B cell (primary cell): ENCODE measurements around the gene PTPN22. TPM values are rescaled to one million over a fixed set of nuclear protein-coding genes. Genes with fewer than 3 reads are reported as not detected.
A peak's percentile ranks its signal among the peaks of the same experiment; 100 is the strongest.
"Not testable (repeated sequence)": the region's sequence is repeated elsewhere in the genome, so short reads cannot be mapped to it uniquely, and the experiment has no call there.

ENCODE experiments used
- ATAC-seq: fragments of 200-7000 bp; cut with Tn5 transposase; one replicate; pipeline ENCODE4 v1.10.0; 2021; ENCODE audit warnings: low read depth, mild to moderate bottlenecking, moderate number of reproducible peaks, moderate library complexity
- CTCF ChIA-PET: fragments of 350-600 bp; sonication (Branson Sonifier 250); formaldehyde crosslinking; loops from one replicate; lab custom pipeline; 2021; ENCODE audit warnings: antibody characterized with exemption, inconsistent platforms; lab: Charles Lee
- POLR2A ChIA-PET: fragments of 350-600 bp; sonication (Branson Sonifier 250); formaldehyde crosslinking; loops from one replicate; lab custom pipeline; 2021; ENCODE audit warnings: antibody characterized with exemption; lab: Charles Lee
- DNase-seq: peaks from one replicate; pipeline ENCODE4 v3.0.0; 2013
- H2AFZ ChIP-seq: 2 replicates; pipeline ENCODE4 v1.6.1; 2012; ENCODE audit warnings: mild to moderate bottlenecking, low read depth, low read length; ENCODE audit not compliant: insufficient read depth, poor library complexity, severe bottlenecking
- H3K27ac ChIP-seq, 2 donors: 1 replicate in 1 of 2; 2 replicates in 1 of 2; pipeline ENCODE4 v1.5.1; 2012 to 2013; ENCODE audit warnings: low read length in 2 of 2, mild to moderate bottlenecking in 2 of 2, moderate library complexity in 1 of 2
- H3K27me3 ChIP-seq, 4 experiments: fragments of 200-600 bp in 1 of 4; sonication (generic) in 1 of 4; replicated peaks in 1 of 4; 1 replicate in 2 of 4; 2 replicates in 2 of 4; pipeline versions ENCODE4 v1.6.1 to v1.7.0; 2013 to 2016; ENCODE audit warnings: low read length in 3 of 4, mild to moderate bottlenecking in 2 of 4, mixed read lengths in 1 of 4, moderate library complexity in 1 of 4; ENCODE audit not compliant: insufficient read depth in 4 of 4, control insufficient read depth in 3 of 4; ENCODE audit errors: control extremely low read depth in 1 of 4
- H3K36me3 ChIP-seq, 2 experiments: replicated peaks in 1 of 2; 1 replicate in 1 of 2; 2 replicates in 1 of 2; pipeline versions ENCODE4 v1.6.1 to v1.7.1; 2013; ENCODE audit warnings: low read length in 1 of 2; ENCODE audit not compliant: insufficient read depth in 2 of 2, control insufficient read depth in 1 of 2; ENCODE audit errors: control extremely low read depth in 1 of 2, extremely low read depth in 1 of 2
- H3K4me1 ChIP-seq, 2 donors: fragments of 200-600 bp in 1 of 2; sonication (generic) in 1 of 2; 1 replicate in 1 of 2; 2 replicates in 1 of 2; pipeline versions ENCODE4 v1.5.1 to v1.6.1; 2013 to 2017; ENCODE audit warnings: low read length in 2 of 2; ENCODE audit not compliant: control insufficient read depth in 2 of 2, insufficient read depth in 2 of 2
- H3K4me2 ChIP-seq: replicated peaks from 2 replicates; pipeline ENCODE3; 2012; ENCODE audit warnings: mild to moderate bottlenecking, low read depth, low read length; ENCODE audit not compliant: poor library complexity, severe bottlenecking
- H3K4me3 ChIP-seq, 5 experiments: fragments of 200-600 bp in 1 of 5; sonication (generic) in 1 of 5; 1 replicate in 3 of 5; 2 replicates in 2 of 5; pipeline versions ENCODE4 v1.5.1 to v1.7.0; 2011 to 2016; ENCODE audit warnings: low read length in 4 of 5, mild to moderate bottlenecking in 4 of 5, low read depth in 2 of 5, control low read depth in 1 of 5, moderate library complexity in 1 of 5; ENCODE audit not compliant: insufficient read depth in 1 of 5; ENCODE audit errors: control extremely low read depth in 1 of 5, extremely low read depth in 1 of 5
- H3K79me2 ChIP-seq: fragments of 200-600 bp; sonication (generic); one replicate; pipeline ENCODE4 v1.6.0; 2016; ENCODE audit warnings: low read length; ENCODE audit not compliant: control insufficient read depth, insufficient read depth
- H3K9ac ChIP-seq: fragments of 200-600 bp; sonication (generic); 2 replicates; pipeline ENCODE4 v1.6.1; 2017; ENCODE audit warnings: mild to moderate bottlenecking, low read length, moderate library complexity
- H3K9me3 ChIP-seq, 3 donors: one replicate each; pipeline versions ENCODE4 v1.6.1 to v1.7.1; 2013; ENCODE audit warnings: low read length in 2 of 3; ENCODE audit not compliant: control insufficient read depth in 2 of 3, insufficient read depth in 1 of 3; ENCODE audit errors: control extremely low read depth in 1 of 3
- H4K20me1 ChIP-seq: 2 replicates; pipeline ENCODE4 v1.6.0; 2012; ENCODE audit warnings: mild to moderate bottlenecking, low read length; ENCODE audit not compliant: insufficient read depth, control insufficient read depth, poor library complexity, severe bottlenecking
- H3K27ac Mint-ChIP-seq: one replicate; pipeline ENCODE4 v1.8.0; 2021; ENCODE audit warnings: mixed read lengths
- H3K27me3 Mint-ChIP-seq: one replicate; pipeline ENCODE4 v1.8.0; 2021; ENCODE audit warnings: mixed read lengths
- H3K4me1 Mint-ChIP-seq: one replicate; pipeline ENCODE4 v1.8.0; 2021; ENCODE audit warnings: mixed read lengths
- H3K4me3 Mint-ChIP-seq: one replicate; pipeline ENCODE4 v1.8.0; 2021; ENCODE audit warnings: mixed read lengths
- H3K9me3 Mint-ChIP-seq: one replicate; pipeline ENCODE4 v1.8.0; 2022; ENCODE audit warnings: mixed read lengths; ENCODE audit not compliant: insufficient read depth
- CTCF ChIP-seq: fragments of 200-600 bp; IDR thresholded peaks from one replicate; pipeline ENCODE4 v1.8.0; 2022; ENCODE audit warnings: antibody characterized with exemption, mild to moderate bottlenecking
- EZH2 ChIP-seq: IDR thresholded peaks from 2 replicates; pipeline ENCODE4 v1.6.1; 2012; ENCODE audit warnings: borderline replicate concordance, low read depth, mild to moderate bottlenecking, moderate library complexity, low read length; ENCODE audit not compliant: insufficient read depth, poor library complexity, severe bottlenecking
- WGBS: methylation state at CpG from one replicate; pipeline ENCODE4 v1.1.5; 2013; ENCODE audit warnings: missing lambda C conversion rate; ENCODE audit not compliant: insufficient coverage; 5-methylcytosine and 5-hydroxymethylcytosine counted together
- intact Hi-C: fragments of 100-400 bp; cut with micrococcal nuclease; formaldehyde crosslinking; loops from one replicate; pipeline ENCODE4 v1.10.0; 2022
- polyA plus RNA-seq: library from polyadenylated mRNA; depleted of rRNA; stranded (reverse); fragments of >200 nt; gene quantifications from 2 replicates; pipeline ENCODE4 v1.2.3, GENCODE V29; 2012
- total RNA-seq, 2 donors: library from RNA; stranded (reverse); fragments of 120-200 nt in 1 of 2; gene quantifications; 1 replicate in 1 of 2; 2 replicates in 1 of 2; pipeline versions ENCODE4 v1.2.3 to v1.2.4, GENCODE V29; 2013 to 2022

The PTPN22 gene
- total and polyA plus RNA-seq, 2 donors (not counting 1 experiment from before 2014, with no cell fraction given): 14.3 to 37.4 TPM

- ChIA-PET CTCF (interaction anchor here (0.5 to 4.2 kb wide), 6 partner anchors 11 to 48 kb away, joined by 3 to 36 read pairs (median 4); partner anchors contain the start of genes AP4B1 and DCLRE1B), POLR2A (interaction anchor here (0.7 kb wide), 1 partner anchor 34 kb away, joined by 6 read pairs; no protein-coding TSS in a partner anchor)
- peak overlapping the region in 1 of 2 donors; percentile 74 for H3K27ac ChIP-seq
- TF ChIP-seq EZH2 (no peak), CTCF (no peak)
- H3K27ac Mint-ChIP-seq: no peak overlapping the region
- H3K4me2 ChIP-seq: no peak overlapping the region
- H3K79me2 ChIP-seq: peaks cover 8% of the 10 kb centered on the region
- intact Hi-C loops: no loop called here
- H3K9me3 ChIP-seq: no peaks in the 10 kb centered on the region
- ATAC-seq (no peak), DNase-seq (no peak)
- peaks cover 35 to 38% of the 10 kb centered on the region in 2 donors for H3K4me1 ChIP-seq
- H3K36me3 ChIP-seq: peaks cover 10 to 33% of the 10 kb centered on the region in 2 experiments
- no peak overlapping the region for H3K4me3 ChIP-seq
- H2AFZ ChIP-seq: no peak overlapping the region
- no peaks in the 10 kb centered on the region for H3K27me3 Mint-ChIP-seq
- no CpG with 5 or more reads among the region's 4 CpGs for WGBS
- no peak overlapping the region for H3K9ac ChIP-seq
- no peak overlapping the region for H3K4me3 Mint-ChIP-seq
- H4K20me1 ChIP-seq: no peaks in the 10 kb centered on the region
- no peaks in the 10 kb centered on the region for H3K27me3 ChIP-seq
- no peaks in the 10 kb centered on the region for H3K9me3 Mint-ChIP-seq
- peaks cover 38% of the 10 kb centered on the region for H3K4me1 Mint-ChIP-seq
These were observed 15.7 kb downstream of the PTPN22 start for GRCh38 chr1:113855630-113856400.

GRCh38 chr1:113854234-113854633 is 17.3 kb downstream of the PTPN22 start:
- Histone ChIP-seq H3K4me3 (no peak overlapping the region), H3K4me2 (no peak overlapping the region), H3K36me3 (peaks cover 10 to 36% of the 10 kb centered on the region in 2 experiments), H3K27ac (no peak overlapping the region), H3K9me3 (peaks cover 0 to 4% (median 0%) of the 10 kb centered on the region in 3 donors), H3K27me3 (no peaks in the 10 kb centered on the region), H3K79me2 (peaks cover 8% of the 10 kb centered on the region), H3K9ac (no peak overlapping the region), H4K20me1 (no peaks in the 10 kb centered on the region), H2AFZ (no peak overlapping the region), H3K4me1 (peaks cover 21 to 25% of the 10 kb centered on the region in 2 donors)
- intact Hi-C loops: no loop called here
- ATAC-seq: no peak
- Mint-ChIP-seq H3K4me3 (no peak overlapping the region), H3K27me3 (no peaks in the 10 kb centered on the region), H3K4me1 (peaks cover 29% of the 10 kb centered on the region), H3K27ac (no peak overlapping the region), H3K9me3 (no peaks in the 10 kb centered on the region)
- CTCF ChIA-PET: interaction anchor here (0.9 to 1.5 kb wide), 2 partner anchors 17 to 19 kb away, joined by 3 to 4 read pairs; no protein-coding TSS in a partner anchor
- WGBS: no CpG with 5 or more reads among the region's 1 CpG
- no peak for DNase-seq
- TF ChIP-seq CTCF (no peak), EZH2 (no peak)
- POLR2A ChIA-PET: no interaction called here

GRCh38 chr1:113852694-113853093 is 18.8 kb downstream of the PTPN22 start:
- DNase-seq, H4K20me1 ChIP-seq, H3K9ac ChIP-seq, H3K27me3 ChIP-seq, H2AFZ ChIP-seq, H3K9me3 ChIP-seq, H3K9me3 Mint-ChIP-seq, H3K4me2 ChIP-seq, H3K27ac ChIP-seq, H3K4me3 Mint-ChIP-seq, H3K27ac Mint-ChIP-seq, H3K4me3 ChIP-seq, intact Hi-C loops, H3K79me2 ChIP-seq, H3K27me3 Mint-ChIP-seq, ATAC-seq, POLR2A ChIA-PET: not testable (repeated sequence)
- H3K4me1 Mint-ChIP-seq: peaks cover 15% of the 10 kb centered on the region
- peaks cover 6 to 11% of the 10 kb centered on the region in 2 donors for H3K4me1 ChIP-seq
- WGBS: 84% methylated on average over 4 of the region's 6 CpGs
- H3K36me3 ChIP-seq: peaks cover 11 to 36% of the 10 kb centered on the region in 2 experiments
- CTCF ChIA-PET: interaction anchor here (1.9 kb wide), 1 partner anchor 51 kb away, joined by 5 read pairs; no protein-coding TSS in a partner anchor
